GM23338 (cell line): ENCODE data around the gene ATL2. TPM values are rescaled to one million over a fixed set of nuclear protein-coding genes. Genes with fewer than 3 reads are reported as not detected.
A peak's percentile ranks its signal among the peaks of the same experiment; 100 is the strongest.

Source experiments
- ATAC-seq: fragments of 200-7000 bp; cut with Tn5 transposase; 3 replicates; pipeline ENCODE4 v1.9.1; 2020
- DNase-seq: peaks from one replicate; pipeline ENCODE4 v3.0.0-alpha.2; 2015; ENCODE audit warnings: low spot score
- H2AFZ ChIP-seq: fragments of 200-600 bp; sonication (generic); 2 replicates; pipeline ENCODE4 v1.8.0; 2016; ENCODE audit warnings: antibody characterized with exemption, mild to moderate bottlenecking, moderate library complexity
- H3F3A ChIP-seq: fragments of 200-600 bp; sonication (generic); replicated peaks from 2 replicates; pipeline ENCODE4 v1.8.0; 2017; ENCODE audit warnings: antibody characterized with exemption, mixed run types, low read depth
- H3K27ac ChIP-seq: fragments of 200-600 bp; sonication (generic); 2 replicates; pipeline ENCODE4 v1.6.1; 2016; ENCODE audit warnings: low read depth
- H3K27me3 ChIP-seq: fragments of 200-600 bp; sonication (generic); 2 replicates; pipeline ENCODE4 v1.8.0; 2016; ENCODE audit warnings: mild to moderate bottlenecking, mixed run types, moderate library complexity; ENCODE audit not compliant: insufficient read depth
- H3K36me3 ChIP-seq: fragments of 200-600 bp; sonication (generic); 2 replicates; pipeline ENCODE4 v1.8.0; 2016; ENCODE audit warnings: mild to moderate bottlenecking; ENCODE audit not compliant: insufficient read depth
- H3K4me1 ChIP-seq: fragments of 200-600 bp; sonication (generic); 2 replicates; pipeline ENCODE4 v1.8.0; 2016; ENCODE audit warnings: mild to moderate bottlenecking, moderate library complexity; ENCODE audit not compliant: insufficient read depth
- H3K4me2 ChIP-seq: fragments of 200-600 bp; sonication (generic); 2 replicates; pipeline ENCODE4 v1.7.1; 2017; ENCODE audit warnings: mixed run types
- H3K4me3 ChIP-seq: fragments of 200-600 bp; sonication (generic); 2 replicates; pipeline ENCODE4 v1.6.1; 2016; ENCODE audit warnings: mixed run types
- H3K79me2 ChIP-seq: fragments of 200-600 bp; sonication (generic); replicated peaks from 2 replicates; pipeline ENCODE4 v1.8.0; 2017; ENCODE audit warnings: mild to moderate bottlenecking; ENCODE audit not compliant: insufficient read depth
- H3K9me2 ChIP-seq: fragments of 200-600 bp; sonication (generic); 2 replicates; pipeline ENCODE4 v1.8.0; 2017; ENCODE audit not compliant: insufficient read depth
- H4K20me1 ChIP-seq: fragments of 200-600 bp; sonication (generic); replicated peaks from 2 replicates; pipeline ENCODE4 v1.8.0; 2017; ENCODE audit warnings: mild to moderate bottlenecking; ENCODE audit not compliant: insufficient read depth
- H3K27ac Mint-ChIP-seq: 2 replicates; pipeline ENCODE4 v1.8.0; 2020; ENCODE audit warnings: inconsistent platforms, mild to moderate bottlenecking, moderate library complexity, mixed read lengths
- H3K27me3 Mint-ChIP-seq: 3 replicates; pipeline ENCODE4 v1.8.0; 2022; ENCODE audit warnings: low read depth, mild to moderate bottlenecking, moderate library complexity, mixed read lengths, inconsistent platforms; ENCODE audit not compliant: insufficient read depth, poor library complexity
- H3K36me3 Mint-ChIP-seq: 3 replicates; pipeline ENCODE4 v1.8.0; 2021; ENCODE audit warnings: low read depth, mild to moderate bottlenecking, inconsistent platforms, moderate library complexity, mixed read lengths
- H3K4me1 Mint-ChIP-seq: 3 replicates; pipeline ENCODE4 v1.8.0; 2020; ENCODE audit warnings: mild to moderate bottlenecking, inconsistent platforms, mixed read lengths
- H3K4me3 Mint-ChIP-seq: 3 replicates; pipeline ENCODE4 v1.8.0; 2021; ENCODE audit warnings: moderate library complexity, mild to moderate bottlenecking, inconsistent platforms, mixed read lengths
- H3K9me3 Mint-ChIP-seq: 3 replicates; pipeline ENCODE4 v1.8.0; 2020; ENCODE audit warnings: moderate library complexity, mild to moderate bottlenecking, inconsistent platforms, mixed read lengths
- CREB1 ChIP-seq: fragments of 250-450 bp; sonication (Bioruptor Pico); IDR thresholded peaks from 2 replicates; pipeline ENCODE4 v1.5.0; 2020; ENCODE audit warnings: low read depth, mild to moderate bottlenecking, moderate library complexity
- CTCF ChIP-seq, 2 experiments: fragments of 200-600 bp in 1 of 2; sonication (generic) in 1 of 2; conservative IDR thresholded peaks; 2 replicates each; pipeline versions ENCODE4 v1.5.1 to v1.6.1; 2016 to 2017; ENCODE audit warnings: antibody characterized with exemption in 2 of 2, low read depth in 2 of 2, mild to moderate bottlenecking in 2 of 2, moderate library complexity in 1 of 2
- EZH2 ChIP-seq: fragments of 200-600 bp; sonication (generic); IDR thresholded peaks from one replicate; pipeline ENCODE4 v1.8.0; 2017; ENCODE audit warnings: antibody characterized with exemption, mild to moderate bottlenecking, low read depth; ENCODE audit not compliant: unreplicated experiment
- EZH2phosphoT487 ChIP-seq: fragments of 200-600 bp; sonication (generic); IDR thresholded peaks from one replicate; pipeline ENCODE4 v1.8.1; 2018; ENCODE audit warnings: antibody characterized with exemption; ENCODE audit not compliant: unreplicated experiment
- JUNB ChIP-seq: IDR thresholded peaks from one replicate; pipeline ENCODE4 v1.6.1; 2016; ENCODE audit warnings: antibody characterized with exemption; ENCODE audit not compliant: unreplicated experiment
- NANOG ChIP-seq: IDR thresholded peaks from 2 replicates; pipeline ENCODE4 v1.6.1; 2016; ENCODE audit warnings: antibody characterized with exemption, borderline replicate concordance
- POLR2AphosphoS5 ChIP-seq: IDR thresholded peaks from 2 replicates; pipeline ENCODE4 v1.6.1; 2016; ENCODE audit warnings: antibody characterized with exemption, low read depth
- STAT1 ChIP-seq: IDR thresholded peaks from one replicate; pipeline ENCODE4 v1.6.1; 2016; ENCODE audit warnings: antibody characterized with exemption; ENCODE audit not compliant: unreplicated experiment
- ZNF114 ChIP-seq: fragments of 250-450 bp; sonication (Bioruptor Pico); IDR thresholded peaks from 2 replicates; pipeline ENCODE4 v1.5.0; 2020; ENCODE audit warnings: mild to moderate bottlenecking, moderate library complexity
- ZNF331 ChIP-seq: fragments of 250-450 bp; sonication (Bioruptor Pico); IDR thresholded peaks from 2 replicates; pipeline ENCODE4 v1.5.0; 2020; ENCODE audit warnings: low read depth, mild to moderate bottlenecking, moderate library complexity
- ZNF462 ChIP-seq: fragments of 250-450 bp; sonication (Bioruptor Pico); IDR thresholded peaks from 2 replicates; pipeline ENCODE4 v1.5.0; 2020; ENCODE audit warnings: mild to moderate bottlenecking, moderate library complexity
- polyA plus RNA-seq: library from polyadenylated mRNA; unstranded; fragments of >200 nt; fragmentation: Nextera tagmentation; extraction: Ambion mirVana; gene quantifications from 2 replicates; pipeline ENCODE4 v1.2.1, GENCODE V29; 2016
- total RNA-seq: library from RNA; depleted of rRNA; stranded (reverse); fragments of >200 nt; shearing (Covaris generic); gene quantifications from 2 replicates; pipeline ENCODE4 v1.2.3, GENCODE V29; 2014
- TF ChIP-seq, protein P1 (sequence below): IDR thresholded peaks from 2 replicates; pipeline ENCODE4 v1.6.1; 2016; ENCODE audit warnings: antibody characterized with exemption

Gene ATL2
- total and polyA plus RNA-seq, 2 experiments from 2014 or later, result 30.2 to 140 TPM

GRCh38 chr2:38353402-38353801, 23.7 kb downstream of the ATL2 start:
- no peak for ATAC-seq
- H3K36me3 Mint-ChIP-seq, result no peaks in the 10 kb centered on the region; the same call in 1 of the 3 replicates
- Histone ChIP-seq H3K36me3 (no peaks in the 10 kb centered on the region; the same call in 1 of the 2 replicates), H4K20me1 (peaks cover 50% of the 10 kb centered on the region), H3K27ac (no peak overlapping the region), H3K79me2 (peaks cover 100% of the 10 kb centered on the region), H3K4me3 (no peak overlapping the region), H3K9me2 (no peaks in the 10 kb centered on the region), H3K27me3 (no peaks in the 10 kb centered on the region), H3K4me2 (no peak overlapping the region), H3F3A (no peaks in the 10 kb centered on the region), H2AFZ (no peak overlapping the region), H3K4me1 (no peaks in the 10 kb centered on the region; the same call in 1 of the 2 replicates)
- no peak overlapping the region for H3K4me3 Mint-ChIP-seq
- peaks cover 1% of the 10 kb centered on the region for H3K27me3 Mint-ChIP-seq
- H3K27ac Mint-ChIP-seq, result no peak overlapping the region
- no peak for DNase-seq
- TF ChIP-seq EZH2 (no peak), ZNF331 (CRISPR knock-in tag) (no peak)
- H3K4me1 Mint-ChIP-seq, result peaks cover 7% of the 10 kb centered on the region
- H3K9me3 Mint-ChIP-seq, result no peaks in the 10 kb centered on the region

- Histone ChIP-seq H3K27me3 (no peaks in the 10 kb centered on the region), H3K36me3 (no peaks in the 10 kb centered on the region; the same call in 1 of the 2 replicates), H4K20me1 (peaks cover 51% of the 10 kb centered on the region), H2AFZ (no peak overlapping the region), H3K4me1 (peaks cover under 1% of the 10 kb centered on the region), H3F3A (no peaks in the 10 kb centered on the region), H3K4me3 (no peak overlapping the region), H3K4me2 (no peak overlapping the region), H3K79me2 (peaks cover 100% of the 10 kb centered on the region), H3K27ac (no peak overlapping the region), H3K9me2 (no peaks in the 10 kb centered on the region)
- TF ChIP-seq STAT1 (no peak), NANOG (no peak), ZNF114 (CRISPR knock-in tag) (no peak), EZH2 (no peak), POLR2AphosphoS5 (no peak), ZNF462 (CRISPR knock-in tag) (no peak), EZH2phosphoT487 (no peak), JUNB (no peak), ZNF331 (CRISPR knock-in tag) (no peak), CREB1 (CRISPR knock-in tag) (no peak), CTCF (conservative IDR thresholded peaks at IDR 0.05; ENCODE audit: low read depth in 2 of 2) (no peak)
- TF ChIP-seq, protein P1, sequence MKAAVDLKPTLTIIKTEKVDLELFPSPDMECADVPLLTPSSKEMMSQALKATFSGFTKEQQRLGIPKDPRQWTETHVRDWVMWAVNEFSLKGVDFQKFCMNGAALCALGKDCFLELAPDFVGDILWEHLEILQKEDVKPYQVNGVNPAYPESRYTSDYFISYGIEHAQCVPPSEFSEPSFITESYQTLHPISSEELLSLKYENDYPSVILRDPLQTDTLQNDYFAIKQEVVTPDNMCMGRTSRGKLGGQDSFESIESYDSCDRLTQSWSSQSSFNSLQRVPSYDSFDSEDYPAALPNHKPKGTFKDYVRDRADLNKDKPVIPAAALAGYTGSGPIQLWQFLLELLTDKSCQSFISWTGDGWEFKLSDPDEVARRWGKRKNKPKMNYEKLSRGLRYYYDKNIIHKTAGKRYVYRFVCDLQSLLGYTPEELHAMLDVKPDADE, result no peak
- no peaks in the 10 kb centered on the region for H3K9me3 Mint-ChIP-seq
- peak; percentile 35; the same call in 2 of the 3 replicates for ATAC-seq
- no peaks in the 10 kb centered on the region; the same call in 1 of the 3 replicates for H3K36me3 Mint-ChIP-seq
- H3K27me3 Mint-ChIP-seq, result peaks cover 1% of the 10 kb centered on the region
- no peak overlapping the region for H3K27ac Mint-ChIP-seq
- H3K4me3 Mint-ChIP-seq, result no peak overlapping the region
- peak; percentile 4 for DNase-seq
- H3K4me1 Mint-ChIP-seq, result peaks cover 7% of the 10 kb centered on the region
These were observed 24.7 kb downstream of the ATL2 start for GRCh38 chr2:38352336-38352735.
